Nephron progenitor cell (in vitro differentiated cells): ENCODE measurements around the gene IQCM.

Experiments
- DNase-seq: peaks from one replicate; pipeline ENCODE4 v3.0.0; 2021
- H3K27ac Mint-ChIP-seq: 2 replicates; pipeline ENCODE4 v1.8.0; 2021; ENCODE audit warnings: mild to moderate bottlenecking, moderate library complexity, mixed read lengths
- H3K27me3 Mint-ChIP-seq: 2 replicates; pipeline ENCODE4 v1.8.0; 2021; ENCODE audit warnings: mild to moderate bottlenecking, low read depth, mixed read lengths; ENCODE audit not compliant: poor library complexity
- H3K36me3 Mint-ChIP-seq: 2 replicates; pipeline ENCODE4 v1.8.0; 2021; ENCODE audit warnings: low read depth, mixed read lengths
- H3K4me1 Mint-ChIP-seq: 2 replicates; pipeline ENCODE4 v1.8.0; 2021; ENCODE audit warnings: mixed read lengths
- H3K4me3 Mint-ChIP-seq: 2 replicates; pipeline ENCODE4 v1.8.0; 2021; ENCODE audit warnings: mild to moderate bottlenecking, moderate library complexity, mixed read lengths
- H3K9me3 Mint-ChIP-seq: 2 replicates; pipeline ENCODE4 v1.8.0; 2021; ENCODE audit warnings: mild to moderate bottlenecking, moderate library complexity, mixed read lengths
- CTCF ChIP-seq: fragments of 200-600 bp; sonication (generic); IDR thresholded peaks from 2 replicates; pipeline ENCODE4 v1.5.0; 2021; ENCODE audit warnings: antibody characterized with exemption

IQCM gene

GRCh38 chr4:149708513-149709130, 107.0 kb downstream of the IQCM start:
- DNase-seq = no peak
- Mint-ChIP-seq H3K9me3 (no peaks in the 10 kb centered on the region), H3K4me3 (no peak overlapping the region), H3K27ac (no peak overlapping the region), H3K27me3 (peaks cover 3% of the 10 kb centered on the region), H3K36me3 (no peaks in the 10 kb centered on the region), H3K4me1 (no peaks in the 10 kb centered on the region)
- no peak for TF ChIP-seq CTCF

GRCh38 chr4:149707862-149708261, 107.8 kb downstream of the IQCM start:
- no peaks in the 10 kb centered on the region for H3K9me3 Mint-ChIP-seq
- TF ChIP-seq CTCF = no peak
- no peak for DNase-seq
- H3K4me1 Mint-ChIP-seq = no peaks in the 10 kb centered on the region
- H3K27ac Mint-ChIP-seq = no peak overlapping the region
- H3K4me3 Mint-ChIP-seq = no peak overlapping the region
- no peaks in the 10 kb centered on the region for H3K27me3 Mint-ChIP-seq
- H3K36me3 Mint-ChIP-seq = no peaks in the 10 kb centered on the region

GRCh38 chr4:149706942-149707341, 108.7 kb downstream of the IQCM start:
- DNase-seq = no peak
- Mint-ChIP-seq H3K27me3 (no peaks in the 10 kb centered on the region), H3K4me1 (no peaks in the 10 kb centered on the region), H3K9me3 (no peaks in the 10 kb centered on the region), H3K27ac (no peak overlapping the region), H3K36me3 (no peaks in the 10 kb centered on the region), H3K4me3 (no peak overlapping the region)
- TF ChIP-seq CTCF = no peak

GRCh38 chr4:149702414-149703293, 113.0 kb downstream of the IQCM start:
- Mint-ChIP-seq H3K27ac (no peak overlapping the region), H3K36me3 (no peaks in the 10 kb centered on the region), H3K4me3 (no peak overlapping the region), H3K4me1 (no peaks in the 10 kb centered on the region), H3K27me3 (peaks cover 2% of the 10 kb centered on the region), H3K9me3 (no peaks in the 10 kb centered on the region)
- no peak for DNase-seq
- no peak for TF ChIP-seq CTCF

- Mint-ChIP-seq H3K4me1 (no peaks in the 10 kb centered on the region), H3K9me3 (no peaks in the 10 kb centered on the region)
Observed at GRCh38 chr4:149701435-149702156, 114.0 kb downstream of the IQCM start.

More at GRCh38 chr4:149701435-149702156, 114.0 kb downstream of the IQCM start:
- Mint-ChIP-seq H3K4me3 (no peak overlapping the region), H3K27me3 (peaks cover 2% of the 10 kb centered on the region), H3K27ac (no peak overlapping the region), H3K36me3 (no peaks in the 10 kb centered on the region)
- TF ChIP-seq CTCF = no peak
- no peak for DNase-seq
